ENCODE data around the gene NAALADL1.

Gene NAALADL1

DNA sequence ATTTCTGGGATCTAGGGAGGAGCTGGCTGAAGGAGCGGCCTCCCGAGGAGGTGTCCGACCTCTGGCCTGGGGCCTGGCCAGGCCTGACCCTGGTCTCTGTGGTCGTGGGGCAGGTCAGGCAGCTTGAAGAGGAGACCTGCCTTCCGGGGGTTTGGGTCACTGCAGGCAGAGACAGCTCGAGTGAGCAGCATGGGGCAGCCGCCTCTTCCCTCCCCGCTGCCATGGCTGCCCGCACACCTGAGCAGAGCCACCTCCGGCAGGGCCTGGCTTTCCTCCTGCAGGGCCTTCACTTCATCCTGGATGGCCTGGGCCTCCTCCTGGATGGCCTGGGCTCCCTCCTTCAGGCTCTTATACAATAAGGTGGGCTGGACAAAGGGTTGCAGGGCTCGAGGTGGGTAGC is 8.0 kb upstream of the NAALADL1 start:
- no peak for DNase-seq
- TF ChIP-seq, protein P1, sequence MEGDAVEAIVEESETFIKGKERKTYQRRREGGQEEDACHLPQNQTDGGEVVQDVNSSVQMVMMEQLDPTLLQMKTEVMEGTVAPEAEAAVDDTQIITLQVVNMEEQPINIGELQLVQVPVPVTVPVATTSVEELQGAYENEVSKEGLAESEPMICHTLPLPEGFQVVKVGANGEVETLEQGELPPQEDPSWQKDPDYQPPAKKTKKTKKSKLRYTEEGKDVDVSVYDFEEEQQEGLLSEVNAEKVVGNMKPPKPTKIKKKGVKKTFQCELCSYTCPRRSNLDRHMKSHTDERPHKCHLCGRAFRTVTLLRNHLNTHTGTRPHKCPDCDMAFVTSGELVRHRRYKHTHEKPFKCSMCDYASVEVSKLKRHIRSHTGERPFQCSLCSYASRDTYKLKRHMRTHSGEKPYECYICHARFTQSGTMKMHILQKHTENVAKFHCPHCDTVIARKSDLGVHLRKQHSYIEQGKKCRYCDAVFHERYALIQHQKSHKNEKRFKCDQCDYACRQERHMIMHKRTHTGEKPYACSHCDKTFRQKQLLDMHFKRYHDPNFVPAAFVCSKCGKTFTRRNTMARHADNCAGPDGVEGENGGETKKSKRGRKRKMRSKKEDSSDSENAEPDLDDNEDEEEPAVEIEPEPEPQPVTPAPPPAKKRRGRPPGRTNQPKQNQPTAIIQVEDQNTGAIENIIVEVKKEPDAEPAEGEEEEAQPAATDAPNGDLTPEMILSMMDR (IDR thresholded peaks at IDR 0.05; ENCODE audit: low read depth, low read length, missing control alignments): no peak
- H3K27ac ChIP-seq: no peak overlapping the region
- in situ Hi-C loops (cut with HindIII; ENCODE audit: low pct_ligation_motif_present, low sequenced_read_pairs): no loop called here
- no peaks in the 10 kb centered on the region for H3K36me3 ChIP-seq (replicated peaks)
- H3K27me3 ChIP-seq (replicated peaks): no peaks in the 10 kb centered on the region
- H3K4me3 ChIP-seq (ENCODE audit: low read depth, low read length): no peak overlapping the region

DNA sequence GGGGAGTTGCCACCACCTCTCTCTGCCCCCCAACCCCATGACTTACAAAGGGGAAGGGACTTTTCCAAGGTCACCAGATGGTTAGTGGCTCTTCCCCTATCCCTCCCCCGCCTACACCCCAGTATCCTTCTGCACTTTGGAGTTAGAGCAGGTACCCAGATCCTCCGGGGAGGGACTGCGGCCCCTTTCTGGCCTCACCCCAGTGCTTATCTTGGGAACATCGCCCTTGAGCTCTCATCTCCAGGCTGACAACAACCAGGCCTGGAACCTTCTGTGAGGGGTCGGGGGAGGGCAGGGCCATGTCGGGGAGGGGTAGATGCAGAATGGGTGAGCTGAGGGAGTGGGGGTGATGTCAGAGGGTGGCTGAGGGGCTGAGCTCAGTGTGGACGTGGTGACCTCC is 7.5 kb upstream of the NAALADL1 start:
- TF ChIP-seq, protein P1 (IDR thresholded peaks at IDR 0.05; ENCODE audit: low read depth, low read length, missing control alignments): no peak
- no peaks in the 10 kb centered on the region for H3K27me3 ChIP-seq (replicated peaks)
- H3K36me3 ChIP-seq (replicated peaks): no peaks in the 10 kb centered on the region
- DNase-seq: no peak
- H3K27ac ChIP-seq: no peak overlapping the region
- in situ Hi-C loops (cut with HindIII; ENCODE audit: low pct_ligation_motif_present, low sequenced_read_pairs): no loop called here
- H3K4me3 ChIP-seq (ENCODE audit: low read depth, low read length): no peak overlapping the region

DNA sequence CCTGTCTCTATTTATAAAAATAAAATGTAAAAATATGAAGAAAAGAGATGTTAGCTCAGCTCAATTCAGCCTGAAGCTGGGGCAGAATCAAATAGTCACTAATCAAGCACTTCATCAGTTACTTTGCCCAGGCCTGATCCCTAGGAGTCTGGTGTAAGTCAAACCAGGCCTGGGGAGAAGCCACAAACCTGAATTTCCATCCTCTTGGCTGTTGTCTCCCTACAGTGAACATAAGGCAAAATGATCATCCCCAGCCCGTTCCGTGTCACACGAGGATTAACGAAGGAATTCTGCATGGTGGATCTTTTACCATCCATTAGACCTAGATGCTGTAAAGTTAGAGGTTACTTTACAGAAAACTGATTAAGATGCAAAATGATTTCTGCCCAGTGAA is 6.5 kb upstream of the NAALADL1 start:
- no peak for DNase-seq
- in situ Hi-C loops (cut with HindIII; ENCODE audit: low pct_ligation_motif_present, low sequenced_read_pairs): no loop called here
- Histone ChIP-seq H3K4me3 (ENCODE audit: low read depth, low read length) (no peak overlapping the region), H3K27me3 (replicated peaks) (no peaks in the 10 kb centered on the region), H3K36me3 (replicated peaks) (no peaks in the 10 kb centered on the region), H3K27ac (no peak overlapping the region)
- TF ChIP-seq, protein P1 (IDR thresholded peaks at IDR 0.05; ENCODE audit: low read depth, low read length, missing control alignments): no peak

DNA sequence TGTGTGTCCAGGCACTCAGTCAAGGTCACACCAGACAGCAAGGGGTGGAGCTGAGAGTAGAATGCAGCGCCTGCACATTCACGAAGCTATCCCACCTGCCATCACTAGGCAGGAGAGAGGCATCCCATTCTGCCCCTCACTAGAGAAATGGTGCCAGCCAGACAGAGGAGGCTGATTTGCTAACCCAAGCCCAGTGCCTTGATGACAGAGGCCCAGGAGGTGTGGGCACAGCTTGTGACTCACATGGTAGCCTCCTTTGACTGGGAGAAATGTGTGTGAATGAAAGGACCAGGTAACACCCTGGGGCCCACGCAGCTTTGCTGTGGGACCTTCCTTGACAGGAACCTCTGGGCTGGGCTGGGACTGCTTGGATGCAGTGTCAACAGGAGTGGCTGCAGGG is 5.2 kb upstream of the NAALADL1 start:
- TF ChIP-seq, protein P1 (IDR thresholded peaks at IDR 0.05; ENCODE audit: low read depth, low read length, missing control alignments): no peak
- no peak overlapping the region for H3K27ac ChIP-seq
- in situ Hi-C loops (cut with HindIII; ENCODE audit: low pct_ligation_motif_present, low sequenced_read_pairs): no loop called here

DNA sequence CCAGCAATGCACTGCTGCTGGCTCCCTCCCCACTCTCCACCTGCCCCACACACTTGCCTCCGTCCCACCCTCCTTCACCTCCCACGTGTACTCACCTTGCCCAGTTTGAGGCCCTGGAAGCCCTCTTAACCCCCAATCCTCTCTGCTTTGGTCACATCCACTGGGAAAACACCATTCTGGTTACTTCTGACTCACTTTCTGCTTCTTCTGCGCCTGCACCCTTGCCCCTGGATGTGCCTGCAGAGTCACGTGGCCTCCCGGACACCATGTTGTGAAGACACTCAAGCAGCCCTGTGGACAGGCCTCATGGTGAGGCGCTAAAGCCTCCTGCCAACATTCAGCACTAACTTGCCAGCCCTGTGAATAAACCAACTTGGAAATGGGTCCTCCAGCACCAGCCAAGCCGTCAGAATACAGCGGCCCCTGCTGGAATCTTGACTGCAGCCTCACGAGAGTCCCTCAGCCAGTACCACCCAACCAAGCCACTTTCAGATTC is 2.6 kb upstream of the NAALADL1 start:
- TF ChIP-seq, protein P1 (IDR thresholded peaks at IDR 0.05; ENCODE audit: low read depth, low read length, missing control alignments): peak; percentile 62
- H3K27ac ChIP-seq: no peak overlapping the region
- no peak overlapping the region for H3K4me3 ChIP-seq (ENCODE audit: low read depth, low read length)
- in situ Hi-C loops (cut with HindIII; ENCODE audit: low pct_ligation_motif_present, low sequenced_read_pairs): no loop called here
- DNase-seq: no peak
- H3K36me3 ChIP-seq (replicated peaks): no peaks in the 10 kb centered on the region
- H3K27me3 ChIP-seq (replicated peaks): no peaks in the 10 kb centered on the region

More for the DNA sequence above, 5.2 kb upstream of the NAALADL1 start:
- Histone ChIP-seq H3K27me3 (replicated peaks) (no peaks in the 10 kb centered on the region), H3K36me3 (replicated peaks) (no peaks in the 10 kb centered on the region), H3K4me3 (ENCODE audit: low read depth, low read length) (no peak overlapping the region)
- no peak for DNase-seq

Data from brain microvascular endothelial cell (primary cell).